ENCODE data around the gene LIPK.

The LIPK gene

GRCh38 chr10:88793712-88794299 lies 87.8 kb downstream of the LIPK start:
- H3K4me3 ChIP-seq (ENCODE audit: low read length) = no peak overlapping the region
- H3K27ac ChIP-seq (ENCODE audit: low read depth, low read length) = no peak overlapping the region
- H3K4me1 ChIP-seq (ENCODE audit: control insufficient read depth, low read length) = no peaks in the 10 kb centered on the region
- H3K27me3 ChIP-seq (ENCODE audit: control insufficient read depth, low read length) = no peaks in the 10 kb centered on the region
- no peaks in the 10 kb centered on the region for H3K9me3 ChIP-seq (ENCODE audit: control insufficient read depth, insufficient read depth, low read length)
- TF ChIP-seq CTCF (IDR thresholded peaks at IDR 0.05; ENCODE audit: low read depth, low read length, poor library complexity, severe bottlenecking) = no peak
- TF ChIP-seq EZH2phosphoT487 (IDR thresholded peaks at IDR 0.05; ENCODE audit: borderline replicate concordance, low read length) = no peak
- H4K20me1 ChIP-seq (ENCODE audit: control insufficient read depth, insufficient read depth, low read depth, low read length) = no peaks in the 10 kb centered on the region
- H3F3A ChIP-seq (ENCODE audit: control insufficient read depth, insufficient read depth) = no peaks in the 10 kb centered on the region
- no peaks in the 10 kb centered on the region for H3K79me2 ChIP-seq (ENCODE audit: control insufficient read depth, low read length)
- no peaks in the 10 kb centered on the region for H3K9me2 ChIP-seq (replicated peaks; ENCODE audit: control insufficient read depth, low read length)
- H3K36me3 ChIP-seq (ENCODE audit: control insufficient read depth, low read length) = no peaks in the 10 kb centered on the region
- no peak overlapping the region for H3K4me2 ChIP-seq (ENCODE audit: low read length)

- no peaks in the 10 kb centered on the region for H4K20me1 ChIP-seq (ENCODE audit: control insufficient read depth, insufficient read depth, low read depth, low read length)
- no peak overlapping the region for H3K4me3 ChIP-seq (ENCODE audit: low read length)
- H3K9me2 ChIP-seq (replicated peaks; ENCODE audit: control insufficient read depth, low read length) = no peaks in the 10 kb centered on the region
- H3K27ac ChIP-seq (ENCODE audit: low read depth, low read length) = no peak overlapping the region
- TF ChIP-seq CTCF (IDR thresholded peaks at IDR 0.05; ENCODE audit: low read depth, low read length, poor library complexity, severe bottlenecking) (no peak), EZH2phosphoT487 (IDR thresholded peaks at IDR 0.05; ENCODE audit: borderline replicate concordance, low read length) (no peak)
- no peaks in the 10 kb centered on the region for H3K9me3 ChIP-seq (ENCODE audit: control insufficient read depth, insufficient read depth, low read length)
- H3K36me3 ChIP-seq (ENCODE audit: control insufficient read depth, low read length) = no peaks in the 10 kb centered on the region
- H3K79me2 ChIP-seq (ENCODE audit: control insufficient read depth, low read length) = no peaks in the 10 kb centered on the region
- no peaks in the 10 kb centered on the region for H3K4me1 ChIP-seq (ENCODE audit: control insufficient read depth, low read length)
- H3F3A ChIP-seq (ENCODE audit: control insufficient read depth, insufficient read depth) = no peaks in the 10 kb centered on the region
- no peak overlapping the region for H3K4me2 ChIP-seq (ENCODE audit: low read length)
- no peaks in the 10 kb centered on the region for H3K27me3 ChIP-seq (ENCODE audit: control insufficient read depth, low read length)
These were observed 88.7 kb downstream of the LIPK start for GRCh38 chr10:88794731-88795130.

- TF ChIP-seq EZH2phosphoT487 (IDR thresholded peaks at IDR 0.05; ENCODE audit: borderline replicate concordance, low read length) = no peak
- TF ChIP-seq CTCF (IDR thresholded peaks at IDR 0.05; ENCODE audit: low read depth, low read length, poor library complexity, severe bottlenecking) = no peak
- Histone ChIP-seq H3K79me2 (ENCODE audit: control insufficient read depth, low read length) (no peaks in the 10 kb centered on the region), H3K27me3 (ENCODE audit: control insufficient read depth, low read length) (no peaks in the 10 kb centered on the region), H3K4me3 (ENCODE audit: low read length) (no peak overlapping the region), H3K9me2 (replicated peaks; ENCODE audit: control insufficient read depth, low read length) (no peaks in the 10 kb centered on the region), H3F3A (ENCODE audit: control insufficient read depth, insufficient read depth) (no peaks in the 10 kb centered on the region), H3K27ac (ENCODE audit: low read depth, low read length) (no peak overlapping the region), H3K4me1 (ENCODE audit: control insufficient read depth, low read length) (no peaks in the 10 kb centered on the region), H3K36me3 (ENCODE audit: control insufficient read depth, low read length) (no peaks in the 10 kb centered on the region), H4K20me1 (ENCODE audit: control insufficient read depth, insufficient read depth, low read depth, low read length) (no peaks in the 10 kb centered on the region), H3K4me2 (ENCODE audit: low read length) (no peak overlapping the region), H3K9me3 (ENCODE audit: control insufficient read depth, insufficient read depth, low read length) (no peaks in the 10 kb centered on the region)
These were observed 94.4 kb downstream of the LIPK start for GRCh38 chr10:88800152-88801125.

Measured in DOHH2 (cell line).